ENCODE results near the gene PLCH2. TPM values are rescaled to one million over a fixed set of nuclear protein-coding genes. Genes with fewer than 3 reads are reported as not detected.

The PLCH2 gene
- polyA plus RNA-seq, 1 of the 3 experiments (the other 2 are of a cell fraction): 0.08 TPM

GRCh38 chr1:2472109-2472508 is 4.0 kb upstream of the PLCH2 start:
- ChIA-PET POLR2A (no interaction called here), CTCF (interaction anchor here (2.1 to 2.3 kb wide), 2 partner anchors 9 to 277 kb away, joined by 4 to 17 read pairs; partner anchors contain the start of gene FAAP20)
- TF ChIP-seq POLR2AphosphoS5 (IDR thresholded peaks at IDR 0.05; ENCODE audit: low read depth, low read length): no peak
- no peak for TF ChIP-seq TCF12 (IDR thresholded peaks at IDR 0.05)
- TF ChIP-seq CHD2 (IDR thresholded peaks at IDR 0.05; ENCODE audit: low read length, partially characterized antibody): no peak
- no peak for TF ChIP-seq SMC3 (IDR thresholded peaks at IDR 0.05; ENCODE audit: low read depth, low read length)
- no peak for TF ChIP-seq EP300 (IDR thresholded peaks at IDR 0.05; ENCODE audit: borderline replicate concordance in 1 of 2, low read depth in 1 of 2, low read length in 1 of 2)
- TF ChIP-seq TAF1 (IDR thresholded peaks at IDR 0.05; ENCODE audit: borderline replicate concordance, low read depth, low read length): no peak
- no peak for TF ChIP-seq MXI1 (IDR thresholded peaks at IDR 0.05; ENCODE audit: low read depth, low read length)
- TF ChIP-seq ELF1 (IDR thresholded peaks at IDR 0.05): no peak
- TF ChIP-seq, protein P1, sequence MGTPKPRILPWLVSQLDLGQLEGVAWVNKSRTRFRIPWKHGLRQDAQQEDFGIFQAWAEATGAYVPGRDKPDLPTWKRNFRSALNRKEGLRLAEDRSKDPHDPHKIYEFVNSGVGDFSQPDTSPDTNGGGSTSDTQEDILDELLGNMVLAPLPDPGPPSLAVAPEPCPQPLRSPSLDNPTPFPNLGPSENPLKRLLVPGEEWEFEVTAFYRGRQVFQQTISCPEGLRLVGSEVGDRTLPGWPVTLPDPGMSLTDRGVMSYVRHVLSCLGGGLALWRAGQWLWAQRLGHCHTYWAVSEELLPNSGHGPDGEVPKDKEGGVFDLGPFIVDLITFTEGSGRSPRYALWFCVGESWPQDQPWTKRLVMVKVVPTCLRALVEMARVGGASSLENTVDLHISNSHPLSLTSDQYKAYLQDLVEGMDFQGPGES (IDR thresholded peaks at IDR 0.05; ENCODE audit: low read depth, low read length): no peak
- TF ChIP-seq MEF2A (IDR thresholded peaks at IDR 0.05; ENCODE audit: borderline replicate concordance, low read depth): no peak
- no peak for TF ChIP-seq RXRA (IDR thresholded peaks at IDR 0.05; ENCODE audit: borderline replicate concordance, low read depth)
- TF ChIP-seq GATA2 (CRISPR knock-in tag; IDR thresholded peaks at IDR 0.05): no peak
- no peak for TF ChIP-seq RFX5 (IDR thresholded peaks at IDR 0.05; ENCODE audit: low read length)
- no peak for TF ChIP-seq FOSL2 (IDR thresholded peaks at IDR 0.05; ENCODE audit: borderline replicate concordance, low read depth)
- TF ChIP-seq RCOR1 (IDR thresholded peaks at IDR 0.05; ENCODE audit: low read length): no peak
- no peak for TF ChIP-seq ZBTB33 (IDR thresholded peaks at IDR 0.05; ENCODE audit: borderline replicate concordance, low read depth)
- no peak for TF ChIP-seq TEAD4 (IDR thresholded peaks at IDR 0.05; ENCODE audit: borderline replicate concordance, insufficient read depth)
- TF ChIP-seq NFIC (IDR thresholded peaks at IDR 0.05; ENCODE audit: borderline replicate concordance): no peak
- no peaks in the 10 kb centered on the region for H3K9me2 ChIP-seq
- WGBS (ENCODE audit: low lambda C conversion rate): no CpG with 5 or more reads among the region's 17 CpGs
- H3K9me3 ChIP-seq: no peaks in the 10 kb centered on the region
- no peak overlapping the region for H2AFZ ChIP-seq (ENCODE audit: low read depth)
- H3K4me2 ChIP-seq: no peak overlapping the region
- H3K4me1 ChIP-seq (ENCODE audit: control insufficient read depth in 1 of 2, insufficient read depth in 2 of 2, low read depth in 1 of 2, low read length in 1 of 2): peaks cover 0 to 96% of the 10 kb centered on the region in 2 experiments; a peak in 1 of 4 replicates
- no peak for DNase-seq
- H3K79me2 ChIP-seq (ENCODE audit: insufficient read depth): no peaks in the 10 kb centered on the region
- no peaks in the 10 kb centered on the region for H3K27me3 ChIP-seq (ENCODE audit: insufficient read depth)
- no peaks in the 10 kb centered on the region for H4K20me1 ChIP-seq (ENCODE audit: insufficient read depth)
- H3K4me3 ChIP-seq (ENCODE audit: low read depth in 2 of 2, low read length in 1 of 2): no peak overlapping the region
- H3K36me3 ChIP-seq (replicated peaks in 1 of 2; ENCODE audit: control insufficient read depth in 1 of 2, insufficient read depth in 2 of 2, low read length in 1 of 2): no peaks in the 10 kb centered on the region
- no peaks in the 10 kb centered on the region for H3F3A ChIP-seq (replicated peaks; ENCODE audit: insufficient read depth)
- H3K27ac ChIP-seq (ENCODE audit: low read depth in 2 of 2, low read length in 1 of 2): no peak overlapping the region; a peak in 1 of 4 replicates
- H3K9ac ChIP-seq: no peak overlapping the region
